Measurements from ENCODE around the gene TMEM51.

DNA sequence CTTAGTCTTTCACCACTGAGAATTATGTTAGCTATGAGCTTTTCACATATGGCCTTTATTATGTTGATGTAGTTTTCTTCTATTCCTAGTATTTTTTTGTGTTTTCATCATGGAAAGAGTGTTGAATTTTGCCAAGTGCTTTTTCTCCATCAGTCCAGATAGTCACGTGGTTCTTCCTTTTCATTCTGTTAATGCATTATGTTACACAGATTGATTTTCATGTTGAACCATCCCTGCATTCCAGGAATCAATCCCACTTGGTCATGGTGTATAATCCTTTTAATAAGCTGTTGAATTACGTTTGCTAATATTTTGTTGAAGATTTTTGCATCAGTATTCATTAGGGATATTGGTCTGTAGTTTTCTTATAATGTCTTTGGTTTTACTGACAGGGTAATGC is 111.2 kb downstream of the TMEM51 start:
- TF ChIP-seq POLR2A (IDR thresholded peaks at IDR 0.05) = no peak
- TF ChIP-seq, protein P1, sequence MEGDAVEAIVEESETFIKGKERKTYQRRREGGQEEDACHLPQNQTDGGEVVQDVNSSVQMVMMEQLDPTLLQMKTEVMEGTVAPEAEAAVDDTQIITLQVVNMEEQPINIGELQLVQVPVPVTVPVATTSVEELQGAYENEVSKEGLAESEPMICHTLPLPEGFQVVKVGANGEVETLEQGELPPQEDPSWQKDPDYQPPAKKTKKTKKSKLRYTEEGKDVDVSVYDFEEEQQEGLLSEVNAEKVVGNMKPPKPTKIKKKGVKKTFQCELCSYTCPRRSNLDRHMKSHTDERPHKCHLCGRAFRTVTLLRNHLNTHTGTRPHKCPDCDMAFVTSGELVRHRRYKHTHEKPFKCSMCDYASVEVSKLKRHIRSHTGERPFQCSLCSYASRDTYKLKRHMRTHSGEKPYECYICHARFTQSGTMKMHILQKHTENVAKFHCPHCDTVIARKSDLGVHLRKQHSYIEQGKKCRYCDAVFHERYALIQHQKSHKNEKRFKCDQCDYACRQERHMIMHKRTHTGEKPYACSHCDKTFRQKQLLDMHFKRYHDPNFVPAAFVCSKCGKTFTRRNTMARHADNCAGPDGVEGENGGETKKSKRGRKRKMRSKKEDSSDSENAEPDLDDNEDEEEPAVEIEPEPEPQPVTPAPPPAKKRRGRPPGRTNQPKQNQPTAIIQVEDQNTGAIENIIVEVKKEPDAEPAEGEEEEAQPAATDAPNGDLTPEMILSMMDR (IDR thresholded peaks at IDR 0.05 in 8 of 11, conservative IDR thresholded peaks at IDR 0.05 in 3 of 11) = no peak

Measured in spleen (tissue), 7 donors.